ENCODE measurements around the gene PPT1. TPM values are rescaled to one million over a fixed set of nuclear protein-coding genes. Genes with fewer than 3 reads are reported as not detected.

The PPT1 gene
- total and polyA plus RNA-seq, 2 of the 4 experiments (the other 2 are of a cell fraction) = 22.7 to 55.4 TPM

- H2AK5ac ChIP-seq (ENCODE audit: low read depth, low read length) = no peak overlapping the region
- BruUV-seq (replicated peaks) = no TSS peak
- H3K79me1 ChIP-seq (ENCODE audit: low read depth in 1 of 2, low read length in 2 of 2) = peaks cover 0 to 8% of the 10 kb centered on the region in 2 experiments; a peak in 2 of 4 replicates
- peaks cover 15% of the 10 kb centered on the region for H3K36me3 ChIP-seq (ENCODE audit: control insufficient read depth, insufficient read depth, low read length)
- dilution Hi-C loops (cut with HindIII; ENCODE audit: low sequenced_read_pairs, unreplicated experiment) (no loop called here), in situ Hi-C loops (cut with MboI; ENCODE audit: low sequenced_read_pairs) (no loop called here), intact Hi-C loops (cut with micrococcal nuclease) (loop anchor here (2.0 to 5.0 kb wide), 2 partner anchors 180 to 329 kb away; partner anchors contain the start of gene ZMPSTE24)
- H2BK5ac ChIP-seq (ENCODE audit: low read depth, low read length, poor library complexity, severe bottlenecking) = no peak overlapping the region
- H2BK20ac ChIP-seq (ENCODE audit: low read depth, low read length) = no peak overlapping the region
- no peak overlapping the region for H3K4ac ChIP-seq (ENCODE audit: low read depth, low read length)
- no peaks in the 10 kb centered on the region for H3K27me3 ChIP-seq (ENCODE audit: control insufficient read depth, insufficient read depth, low read length)
- POLR2A ChIA-PET (ENCODE audit: unreplicated experiment) = interaction anchor here (0.6 kb wide), 1 partner anchor 63 kb away, joined by 3 read pairs; no protein-coding TSS in a partner anchor
- no peak overlapping the region for H2BK120ac ChIP-seq (ENCODE audit: low read depth, low read length)
- no peak overlapping the region for H3K23ac ChIP-seq (ENCODE audit: low read depth, low read length)
- peaks cover 12% of the 10 kb centered on the region for H4K20me1 ChIP-seq (ENCODE audit: insufficient read depth, low read length)
- no peak overlapping the region for H3K56ac ChIP-seq (ENCODE audit: extremely low read depth, insufficient read depth, low read length)
- WGBS, 2 experiments (ENCODE audit: extremely low coverage in 2 of 2, insufficient read length in 1 of 2) = 57% methylated on average over 1 of the region's 5 CpGs; no CpG with 5 or more reads in 1 of the 2 experiments
- no peak overlapping the region for H2AK9ac ChIP-seq (replicated peaks; ENCODE audit: low read depth, low read length, poor library complexity)
- H3K14ac ChIP-seq (replicated peaks; ENCODE audit: low read depth, low read length) = no peak overlapping the region
- no peak overlapping the region for H3K27ac ChIP-seq (ENCODE audit: insufficient read depth, low read length)
- H3K4me3 ChIP-seq (ENCODE audit: insufficient read depth, low read depth, low read length) = no peak overlapping the region
- H4K5ac ChIP-seq (ENCODE audit: low read depth, low read length) = no peak overlapping the region
- no peak overlapping the region for H3K18ac ChIP-seq (ENCODE audit: low read depth, low read length)
- no peaks in the 10 kb centered on the region for H3K9me3 ChIP-seq (ENCODE audit: control insufficient read depth, insufficient read depth, low read length)
- CTCF ChIA-PET = interaction anchor here (0.8 to 2.1 kb wide), 4 partner anchors 13 to 259 kb away, joined by 3 to 7 read pairs (median 3); no protein-coding TSS in a partner anchor
- H3K9me1 ChIP-seq (ENCODE audit: insufficient read depth, low read length) = 0 out of 2 replicates have a peak, but pooled peaks cover 5% of the 10 kb centered on the region
- peak; percentile 46 for DNase-seq
- no peak overlapping the region for H3K4me2 ChIP-seq (ENCODE audit: low read depth, low read length)
- H2AFZ ChIP-seq (replicated peaks; ENCODE audit: low read length, poor library complexity) = no peak overlapping the region
- peaks cover 5% of the 10 kb centered on the region for H3K4me1 ChIP-seq (ENCODE audit: control insufficient read depth, insufficient read depth, low read length)
- no peak overlapping the region for H2BK15ac ChIP-seq (ENCODE audit: low read depth, low read length)
- peak; percentile 53; the same call in 1 of the 2 replicates for ATAC-seq (ENCODE audit: low read depth)
- H3K9ac ChIP-seq (ENCODE audit: low read depth, low read length) = no peak overlapping the region
- peak; percentile 48 for TF ChIP-seq SMC3 (IDR thresholded peaks at IDR 0.05; ENCODE audit: low read depth, low read length)
- TF ChIP-seq FOS (IDR thresholded peaks at IDR 0.05; ENCODE audit: low read depth, low read length) = no peak
- TF ChIP-seq RAD21 (IDR thresholded peaks at IDR 0.05; ENCODE audit: low read length) = peak; percentile 48
- TF ChIP-seq CTCF (conservative IDR thresholded peaks at IDR 0.05; ENCODE audit: low read depth, low read length) = peak; percentile 59
- H4K91ac ChIP-seq (ENCODE audit: insufficient read depth, low read depth, low read length) = no peak overlapping the region
- H4K8ac ChIP-seq (ENCODE audit: low read depth in 2 of 2, low read length in 2 of 2) = no peak overlapping the region
Measured at GRCh38 chr1:40078512-40079333, 18.3 kb downstream of the PPT1 start.
